Measurements from ENCODE around the gene PPIL1.

The PPIL1 gene

DNA sequence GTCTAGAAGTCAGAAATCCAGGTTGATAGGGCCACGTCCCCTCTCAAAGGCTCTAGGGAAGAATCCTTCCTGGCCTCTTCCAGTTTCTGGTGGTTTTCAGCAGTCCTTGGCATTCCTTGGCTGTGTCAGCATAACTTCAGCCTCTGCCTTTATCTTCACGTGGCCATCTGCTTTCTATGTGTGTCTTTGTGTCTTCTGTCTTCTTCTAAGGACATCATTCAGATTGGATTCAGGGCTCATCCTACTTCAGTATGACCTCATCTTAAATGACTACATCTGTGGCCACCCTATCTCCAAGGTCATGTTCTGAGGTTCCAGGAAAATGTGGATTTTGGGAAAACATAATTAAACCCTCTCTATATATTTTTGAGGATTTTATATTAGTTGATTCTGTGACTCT is 34.1 kb upstream of the PPIL1 start:
- Mint-ChIP-seq H3K4me3 (no peak overlapping the region), H3K27me3 (ENCODE audit: low read depth, poor library complexity) (no peaks in the 10 kb centered on the region), H3K27ac (no peak overlapping the region), H3K9me3 (no peaks in the 10 kb centered on the region), H3K36me3 (ENCODE audit: low read depth) (peaks cover 6% of the 10 kb centered on the region), H3K4me1 (peaks cover 7% of the 10 kb centered on the region)
- no peak for DNase-seq
- TF ChIP-seq, protein P1, sequence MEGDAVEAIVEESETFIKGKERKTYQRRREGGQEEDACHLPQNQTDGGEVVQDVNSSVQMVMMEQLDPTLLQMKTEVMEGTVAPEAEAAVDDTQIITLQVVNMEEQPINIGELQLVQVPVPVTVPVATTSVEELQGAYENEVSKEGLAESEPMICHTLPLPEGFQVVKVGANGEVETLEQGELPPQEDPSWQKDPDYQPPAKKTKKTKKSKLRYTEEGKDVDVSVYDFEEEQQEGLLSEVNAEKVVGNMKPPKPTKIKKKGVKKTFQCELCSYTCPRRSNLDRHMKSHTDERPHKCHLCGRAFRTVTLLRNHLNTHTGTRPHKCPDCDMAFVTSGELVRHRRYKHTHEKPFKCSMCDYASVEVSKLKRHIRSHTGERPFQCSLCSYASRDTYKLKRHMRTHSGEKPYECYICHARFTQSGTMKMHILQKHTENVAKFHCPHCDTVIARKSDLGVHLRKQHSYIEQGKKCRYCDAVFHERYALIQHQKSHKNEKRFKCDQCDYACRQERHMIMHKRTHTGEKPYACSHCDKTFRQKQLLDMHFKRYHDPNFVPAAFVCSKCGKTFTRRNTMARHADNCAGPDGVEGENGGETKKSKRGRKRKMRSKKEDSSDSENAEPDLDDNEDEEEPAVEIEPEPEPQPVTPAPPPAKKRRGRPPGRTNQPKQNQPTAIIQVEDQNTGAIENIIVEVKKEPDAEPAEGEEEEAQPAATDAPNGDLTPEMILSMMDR (IDR thresholded peaks at IDR 0.05) = no peak

DNA sequence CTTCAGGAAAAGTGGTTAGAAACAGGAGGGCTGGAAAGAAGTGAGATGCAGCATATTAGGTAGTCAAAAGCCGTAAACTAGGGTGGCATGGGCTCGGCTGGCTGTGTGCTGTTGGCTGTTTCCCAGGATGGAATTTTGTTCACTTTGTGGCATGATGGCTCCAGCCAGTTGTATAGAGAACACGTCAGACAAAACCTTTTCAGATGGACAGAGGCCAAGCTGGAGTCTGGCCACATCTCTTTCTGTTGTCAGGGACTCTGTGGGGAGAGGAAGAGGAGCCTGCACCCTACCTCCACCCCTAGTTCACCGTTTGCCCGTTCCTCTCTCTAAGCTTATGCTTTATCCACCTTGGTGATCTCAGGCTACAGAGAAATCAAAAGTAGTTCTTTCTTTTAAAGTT is 33.2 kb upstream of the PPIL1 start:
- Mint-ChIP-seq H3K36me3 (ENCODE audit: low read depth) (peaks cover 10% of the 10 kb centered on the region), H3K4me3 (no peak overlapping the region), H3K4me1 (peaks cover 7% of the 10 kb centered on the region), H3K27ac (peak overlapping the region; percentile 62), H3K27me3 (ENCODE audit: low read depth, poor library complexity) (no peaks in the 10 kb centered on the region), H3K9me3 (no peaks in the 10 kb centered on the region)
- TF ChIP-seq, protein P1 (IDR thresholded peaks at IDR 0.05) = no peak
- no peak for DNase-seq

DNA sequence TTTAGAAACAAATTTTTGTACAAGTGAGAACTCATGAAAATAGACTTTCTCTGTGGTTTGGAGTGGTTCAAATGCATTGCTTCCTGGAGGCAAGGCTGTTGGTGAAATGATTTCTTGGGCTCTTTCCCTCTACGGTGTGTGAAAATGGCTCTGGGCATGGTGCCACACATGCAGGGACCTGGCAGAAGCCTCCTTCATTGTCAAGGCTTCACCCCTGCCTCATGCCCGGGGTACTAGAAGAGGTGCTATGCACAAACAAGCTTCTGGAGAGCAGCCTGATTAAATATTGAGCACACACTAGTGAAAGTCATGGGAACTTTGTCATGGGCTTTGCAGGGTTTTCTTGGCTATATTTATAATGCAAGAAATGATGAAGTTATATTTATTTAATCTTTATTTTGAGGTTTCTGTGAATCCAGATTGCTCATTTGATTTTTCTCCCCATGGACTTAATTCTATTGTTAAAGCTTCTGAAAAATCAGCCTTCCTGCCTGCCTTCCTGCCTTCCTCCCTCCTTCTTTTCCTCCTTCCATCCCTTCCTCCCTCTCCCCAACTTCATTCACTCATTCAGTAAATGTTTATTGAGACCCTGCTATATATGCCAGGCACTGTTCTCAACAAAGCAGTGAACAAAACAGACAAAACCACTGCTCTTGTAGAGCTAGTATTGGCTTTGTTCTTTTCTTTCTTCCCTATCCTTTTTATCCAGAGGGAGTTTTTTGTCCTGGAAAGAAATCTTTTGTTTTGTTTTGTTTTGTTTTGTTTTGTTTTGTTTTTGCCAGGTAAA is 32.1 kb upstream of the PPIL1 start:
- H3K4me3 Mint-ChIP-seq = no peak overlapping the region
- H3K4me1 Mint-ChIP-seq = peaks cover 7% of the 10 kb centered on the region
- no peaks in the 10 kb centered on the region for H3K27me3 Mint-ChIP-seq (ENCODE audit: low read depth, poor library complexity)
- DNase-seq = no peak
- peaks cover 15% of the 10 kb centered on the region for H3K36me3 Mint-ChIP-seq (ENCODE audit: low read depth)
- no peak overlapping the region for H3K27ac Mint-ChIP-seq
- no peaks in the 10 kb centered on the region for H3K9me3 Mint-ChIP-seq
- TF ChIP-seq, protein P1 (IDR thresholded peaks at IDR 0.05) = no peak

DNA sequence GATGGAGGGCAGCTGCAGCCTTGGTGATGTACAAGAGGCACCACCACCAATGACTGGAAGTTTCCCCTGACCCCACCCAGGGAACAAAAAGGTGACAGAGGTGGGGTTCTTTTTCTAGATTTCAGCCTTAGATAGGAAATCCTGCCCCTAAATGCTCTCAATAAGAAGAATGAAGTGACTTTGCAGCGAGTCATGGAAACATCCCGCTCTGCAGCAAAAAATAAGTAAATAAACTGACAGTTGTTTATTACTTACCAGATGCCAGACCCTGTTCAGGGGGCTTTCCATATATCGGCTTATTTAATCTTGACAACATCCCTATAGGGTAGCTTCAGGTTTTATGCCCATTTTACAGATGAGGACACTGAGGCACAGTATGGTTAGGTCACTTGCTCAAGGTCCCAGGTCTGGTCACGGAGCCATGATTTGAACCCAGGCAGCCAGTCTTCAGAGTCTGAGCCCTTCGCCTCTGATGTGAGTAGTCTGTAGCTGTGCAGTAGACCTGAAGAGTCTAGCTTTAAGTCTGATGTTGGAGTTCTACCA is 30.3 kb upstream of the PPIL1 start:
- H3K36me3 Mint-ChIP-seq (ENCODE audit: low read depth) = peaks cover 15% of the 10 kb centered on the region
- no peaks in the 10 kb centered on the region for H3K27me3 Mint-ChIP-seq (ENCODE audit: low read depth, poor library complexity)
- peaks cover 7% of the 10 kb centered on the region for H3K4me1 Mint-ChIP-seq
- TF ChIP-seq, protein P1 (IDR thresholded peaks at IDR 0.05) = no peak
- no peak overlapping the region for H3K4me3 Mint-ChIP-seq
- DNase-seq = no peak
- no peaks in the 10 kb centered on the region for H3K9me3 Mint-ChIP-seq
- H3K27ac Mint-ChIP-seq = no peak overlapping the region

DNA sequence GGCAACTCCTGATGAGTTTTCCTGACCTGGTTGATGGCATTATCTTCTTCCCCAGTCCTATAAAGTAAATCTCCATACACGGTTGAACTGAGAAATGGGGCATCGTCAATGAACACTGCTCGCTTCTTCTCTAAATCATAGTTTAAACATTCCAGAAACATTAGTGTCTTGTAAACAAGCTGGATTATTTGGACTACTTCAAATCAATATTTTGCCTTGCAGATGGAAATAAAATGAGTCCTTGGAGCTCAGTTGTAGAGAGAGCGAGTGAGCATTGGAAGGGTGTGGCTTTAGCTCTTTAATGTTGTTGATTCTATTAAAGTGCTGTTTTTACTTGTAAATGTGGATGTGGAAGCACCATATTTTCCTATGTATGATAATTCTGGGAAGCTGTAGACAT is 29.5 kb upstream of the PPIL1 start:
- Mint-ChIP-seq H3K36me3 (ENCODE audit: low read depth) (peaks cover 19% of the 10 kb centered on the region), H3K27ac (no peak overlapping the region), H3K9me3 (no peaks in the 10 kb centered on the region), H3K4me1 (peaks cover 7% of the 10 kb centered on the region), H3K27me3 (ENCODE audit: low read depth, poor library complexity) (no peaks in the 10 kb centered on the region), H3K4me3 (no peak overlapping the region)
- TF ChIP-seq, protein P1 (IDR thresholded peaks at IDR 0.05) = no peak
- DNase-seq = no peak

DNA sequence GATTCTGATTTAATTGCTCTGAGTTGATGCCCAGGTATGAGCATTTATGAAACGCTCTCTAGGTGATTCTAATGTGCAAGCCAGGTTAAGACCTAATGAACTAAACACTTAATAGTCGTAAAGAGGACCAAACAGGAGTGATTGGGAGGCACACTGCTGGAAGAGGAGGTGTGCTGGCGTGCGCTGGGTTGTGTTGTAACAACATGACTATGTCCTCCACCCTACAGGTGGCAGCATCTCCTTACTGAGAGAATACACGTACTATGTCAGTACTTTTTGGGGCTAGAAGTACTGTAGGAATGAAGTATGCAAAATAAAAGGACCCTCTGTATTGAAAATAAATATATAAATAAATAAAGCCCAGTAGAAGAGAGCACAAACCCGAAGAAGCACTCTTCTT is 23.0 kb upstream of the PPIL1 start:
- Mint-ChIP-seq H3K4me3 (no peak overlapping the region), H3K27ac (no peak overlapping the region), H3K4me1 (no peaks in the 10 kb centered on the region), H3K27me3 (ENCODE audit: low read depth, poor library complexity) (no peaks in the 10 kb centered on the region), H3K36me3 (ENCODE audit: low read depth) (peaks cover 14% of the 10 kb centered on the region), H3K9me3 (no peaks in the 10 kb centered on the region)
- TF ChIP-seq, protein P1 (IDR thresholded peaks at IDR 0.05) = no peak
- no peak for DNase-seq
